Parathyroid adenoma (tissue), 2 donors: ENCODE data around the gene DIO1.

Experiments used
- H2AFZ ChIP-seq: fragments of 300-600 bp; sonication (generic); one replicate; pipeline ENCODE4 v1.7.0; 2017; ENCODE audit warnings: antibody characterized with exemption, mild to moderate bottlenecking
- H3K27ac ChIP-seq: fragments of 300-600 bp; sonication (generic); one replicate; pipeline ENCODE4 v1.7.0; 2017
- H3K27me3 ChIP-seq: fragments of 300-600 bp; sonication (generic); one replicate; pipeline ENCODE4 v1.7.0; 2017; ENCODE audit warnings: low read length; ENCODE audit not compliant: control insufficient read depth, insufficient read depth
- H3K36me3 ChIP-seq: fragments of 300-600 bp; sonication (generic); one replicate; pipeline ENCODE4 v1.7.0; 2017; ENCODE audit warnings: low read length; ENCODE audit not compliant: control insufficient read depth, insufficient read depth
- H3K4me1 ChIP-seq: fragments of 300-600 bp; sonication (generic); one replicate; pipeline ENCODE4 v1.7.0; 2017; ENCODE audit warnings: control low read depth
- H3K4me2 ChIP-seq: fragments of 300-600 bp; sonication (generic); one replicate; pipeline ENCODE4 v1.7.0; 2017; ENCODE audit warnings: low read length
- H3K4me3 ChIP-seq: fragments of 300-600 bp; sonication (generic); one replicate; pipeline ENCODE4 v1.7.0; 2017; ENCODE audit warnings: low read depth, low read length
- H3K79me2 ChIP-seq: fragments of 300-600 bp; sonication (generic); one replicate; pipeline ENCODE4 v1.7.0; 2017; ENCODE audit warnings: control low read depth
- H3K9ac ChIP-seq: fragments of 300-600 bp; sonication (generic); one replicate; pipeline ENCODE4 v1.7.0; 2017; ENCODE audit warnings: mild to moderate bottlenecking
- H3K9me3 ChIP-seq: fragments of 300-600 bp; sonication (generic); one replicate; pipeline ENCODE4 v1.7.0; 2017; ENCODE audit warnings: low read length; ENCODE audit not compliant: control insufficient read depth
- CTCF ChIP-seq: fragments of 300-600 bp; sonication (generic); IDR thresholded peaks from one replicate; pipeline ENCODE4 v1.7.0; 2017; ENCODE audit warnings: antibody characterized with exemption, mild to moderate bottlenecking
- donor health status: primary hyperparathyroidism.

Gene DIO1

GRCh38 chr1:53899708-53900107 is 5.7 kb downstream of the DIO1 start:
- peaks cover 3% of the 10 kb centered on the region for H3K4me1 ChIP-seq
- H3K4me2 ChIP-seq = no peak overlapping the region
- no peak overlapping the region for H3K4me3 ChIP-seq
- no peaks in the 10 kb centered on the region for H3K27me3 ChIP-seq
- no peak overlapping the region for H3K9ac ChIP-seq
- H3K27ac ChIP-seq = no peak overlapping the region
- TF ChIP-seq CTCF = no peak
- no peaks in the 10 kb centered on the region for H3K36me3 ChIP-seq
- H3K9me3 ChIP-seq = no peaks in the 10 kb centered on the region
- H2AFZ ChIP-seq = no peak overlapping the region
- no peaks in the 10 kb centered on the region for H3K79me2 ChIP-seq

DNA sequence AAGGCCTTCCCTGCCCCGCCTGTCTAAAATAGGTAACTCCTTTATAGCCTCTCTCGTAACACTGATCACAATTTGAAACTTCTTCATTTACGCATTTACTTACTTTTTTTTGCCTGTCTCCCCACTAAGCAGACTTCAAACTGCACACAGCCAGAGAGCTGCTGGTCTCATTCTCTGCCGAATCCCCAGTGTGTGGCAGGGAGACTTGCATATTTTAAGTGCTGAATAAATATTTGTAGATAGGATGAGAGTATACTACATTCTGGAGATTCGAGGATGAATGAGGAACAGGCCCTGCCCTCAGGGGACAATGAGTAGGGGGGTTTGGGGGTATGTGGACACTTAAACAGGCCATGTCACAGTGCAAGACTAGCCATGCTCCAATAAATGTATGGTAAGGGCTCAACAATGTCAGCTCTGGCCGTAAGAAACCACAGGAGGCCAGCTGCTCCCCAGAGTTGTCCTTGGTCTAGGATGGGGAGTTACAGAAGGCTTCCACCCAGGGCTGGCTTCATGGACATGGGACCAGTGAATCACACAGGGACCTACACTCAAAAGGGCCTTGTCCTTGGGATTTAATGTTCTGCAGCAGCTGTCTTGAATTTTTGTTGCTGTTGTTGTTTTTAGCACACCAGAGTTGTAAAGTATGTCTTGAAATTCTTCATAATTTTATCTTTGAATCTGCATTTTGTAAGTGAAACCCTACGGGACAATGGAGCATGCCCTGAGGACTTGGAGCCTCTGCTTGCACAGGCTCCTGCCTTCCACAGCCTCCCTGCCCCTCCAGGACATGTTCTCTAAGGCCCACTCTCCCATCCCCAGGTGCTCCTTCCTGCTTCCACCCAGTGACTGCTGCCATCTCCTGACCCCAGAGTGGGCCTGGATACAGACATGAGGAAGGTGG is 8.5 kb downstream of the DIO1 start:
- H3K79me2 ChIP-seq = no peaks in the 10 kb centered on the region
- H3K27ac ChIP-seq = no peak overlapping the region
- H3K36me3 ChIP-seq = no peaks in the 10 kb centered on the region
- no peak overlapping the region for H2AFZ ChIP-seq
- H3K9me3 ChIP-seq = no peaks in the 10 kb centered on the region
- H3K9ac ChIP-seq = no peak overlapping the region
- peaks cover 3% of the 10 kb centered on the region for H3K4me1 ChIP-seq
- no peaks in the 10 kb centered on the region for H3K27me3 ChIP-seq
- no peak overlapping the region for H3K4me2 ChIP-seq
- H3K4me3 ChIP-seq = no peak overlapping the region
- no peak for TF ChIP-seq CTCF

DNA sequence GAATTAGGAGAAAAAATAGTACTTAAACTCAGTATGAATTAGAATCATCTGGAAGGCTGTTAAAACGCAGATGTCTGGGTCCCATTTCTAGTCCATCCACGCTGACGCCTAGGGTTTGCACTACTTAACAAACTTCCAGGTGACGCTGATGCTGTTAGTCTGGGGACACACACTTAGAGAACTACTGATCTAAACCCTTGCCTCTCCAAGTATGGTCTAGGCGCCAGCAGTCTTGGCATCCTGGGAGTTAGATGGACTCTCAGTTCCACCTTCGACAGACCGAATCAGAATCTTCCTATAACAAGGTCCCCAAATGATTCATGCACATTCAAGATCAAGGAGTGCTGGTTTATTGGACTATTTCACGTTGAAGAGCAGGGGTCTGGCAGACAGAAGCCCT is 11.5 kb downstream of the DIO1 start:
- Histone ChIP-seq H3K36me3 (no peaks in the 10 kb centered on the region), H3K27me3 (no peaks in the 10 kb centered on the region), H3K4me3 (no peak overlapping the region), H3K79me2 (no peaks in the 10 kb centered on the region), H3K4me1 (no peaks in the 10 kb centered on the region), H2AFZ (no peak overlapping the region), H3K27ac (no peak overlapping the region), H3K9me3 (no peaks in the 10 kb centered on the region), H3K4me2 (no peak overlapping the region), H3K9ac (no peak overlapping the region)
- TF ChIP-seq CTCF = no peak

DNA sequence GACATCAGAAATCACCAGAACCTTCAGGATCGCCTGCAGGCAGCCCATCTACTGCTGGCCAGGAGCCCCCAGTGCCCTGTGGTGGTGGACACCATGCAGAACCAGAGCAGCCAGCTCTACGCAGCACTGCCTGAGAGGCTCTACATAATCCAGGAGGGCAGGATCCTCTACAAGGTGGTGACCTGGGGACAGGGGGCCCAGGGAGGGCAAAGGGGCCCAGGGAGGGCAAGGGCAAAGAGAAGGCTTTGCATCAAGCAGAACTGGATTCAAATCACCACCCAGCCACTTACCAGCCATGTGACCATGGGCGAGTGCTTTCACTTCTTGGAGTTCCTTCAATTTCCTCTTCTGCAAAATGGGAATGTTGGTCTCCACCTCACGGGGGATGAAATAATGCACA is 12.1 kb downstream of the DIO1 start:
- H3K9me3 ChIP-seq = no peaks in the 10 kb centered on the region
- H3K4me2 ChIP-seq = no peak overlapping the region
- no peaks in the 10 kb centered on the region for H3K79me2 ChIP-seq
- no peak overlapping the region for H2AFZ ChIP-seq
- H3K36me3 ChIP-seq = no peaks in the 10 kb centered on the region
- H3K27ac ChIP-seq = no peak overlapping the region
- H3K4me3 ChIP-seq = no peak overlapping the region
- H3K9ac ChIP-seq = no peak overlapping the region
- no peak for TF ChIP-seq CTCF
- H3K4me1 ChIP-seq = no peaks in the 10 kb centered on the region
- no peaks in the 10 kb centered on the region for H3K27me3 ChIP-seq

- H3K9ac ChIP-seq = no peak overlapping the region
- H3K27me3 ChIP-seq = no peaks in the 10 kb centered on the region
- H3K36me3 ChIP-seq = no peaks in the 10 kb centered on the region
- H3K79me2 ChIP-seq = no peaks in the 10 kb centered on the region
- TF ChIP-seq CTCF = no peak
- no peak overlapping the region for H2AFZ ChIP-seq
- H3K27ac ChIP-seq = no peak overlapping the region
- H3K9me3 ChIP-seq = no peaks in the 10 kb centered on the region
- no peaks in the 10 kb centered on the region for H3K4me1 ChIP-seq
- no peak overlapping the region for H3K4me3 ChIP-seq
- H3K4me2 ChIP-seq = no peak overlapping the region
These were observed 16.0 kb downstream of the DIO1 start for GRCh38 chr1:53909946-53910345.
